CD4-positive, alpha-beta T cell treated with Interleukin-6 at 100 ng/mL for 8 hours (primary cell): ENCODE data around the gene TNPO3.

ENCODE experiments used
- DNase-seq: peaks from one replicate; pipeline ENCODE4 v3.0.0-alpha.2; 2020; ENCODE audit warnings: mixed read lengths, low spot score

Gene TNPO3

GRCh38 chr7:128906766-128907559, 147.9 kb downstream of the TNPO3 start:
- no peak for DNase-seq

- no peak for DNase-seq
Measured at GRCh38 chr7:128906001-128906765, 148.7 kb downstream of the TNPO3 start.

GRCh38 chr7:128904381-128905197, 150.3 kb downstream of the TNPO3 start:
- peak; percentile 60 for DNase-seq
